Measurements from ENCODE around the gene ZFHX3.

ZFHX3 gene

DNA sequence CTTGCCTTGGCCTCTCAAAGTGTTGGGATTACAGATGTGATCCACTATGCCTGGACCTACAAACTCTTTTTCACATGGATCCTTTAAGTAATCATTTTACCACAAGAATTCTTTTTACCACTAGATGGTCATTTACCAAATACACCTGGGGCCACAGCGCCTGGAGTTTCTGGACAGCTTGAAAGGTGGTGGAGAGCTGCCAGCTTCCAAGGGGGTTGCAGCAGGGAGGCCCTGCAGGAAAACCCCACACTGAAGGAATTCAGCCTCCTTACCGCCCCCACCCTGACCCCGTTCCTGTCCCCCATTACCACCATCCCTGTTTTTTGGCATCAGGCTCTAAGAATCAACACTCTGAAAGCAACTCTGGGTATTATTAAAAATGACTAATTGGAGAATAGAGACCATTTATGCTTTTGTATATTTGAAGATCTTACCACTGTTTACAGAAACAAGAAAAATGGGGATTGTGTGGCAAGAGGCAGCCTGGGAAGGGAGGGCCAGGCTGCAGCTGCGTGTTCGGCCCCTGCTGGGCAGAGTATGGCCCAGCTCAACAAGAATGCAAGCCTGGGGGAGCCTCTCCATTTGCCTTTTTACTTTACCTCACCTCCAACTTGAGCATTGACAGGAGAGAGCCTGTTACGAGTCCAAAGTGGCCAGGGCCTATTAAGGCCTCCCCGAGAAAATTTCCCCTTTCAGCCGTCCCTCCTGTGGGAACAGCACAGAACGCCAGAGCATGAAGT is 209.9 kb downstream of the ZFHX3 start:
- DNase-seq = no peak

DNA sequence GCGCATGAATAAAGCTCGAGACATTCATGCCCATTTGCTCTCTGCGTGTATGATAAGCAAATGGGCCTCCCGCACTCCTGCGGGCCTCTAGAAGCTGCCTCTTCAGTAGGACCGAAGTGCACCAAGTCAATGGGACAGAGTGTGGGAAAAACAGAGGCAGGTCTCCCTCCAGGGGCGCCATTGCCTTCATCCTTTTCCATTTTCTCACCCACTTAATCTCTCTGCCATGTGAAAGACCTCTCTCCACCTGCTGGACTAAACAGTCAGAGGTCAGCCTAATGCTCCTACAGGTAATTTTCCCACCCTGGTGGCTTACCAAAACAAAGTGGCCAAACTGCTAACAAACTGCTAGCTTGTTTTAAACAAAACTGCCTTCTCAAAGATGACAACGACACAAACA is 210.9 kb downstream of the ZFHX3 start:
- DNase-seq = no peak

DNA sequence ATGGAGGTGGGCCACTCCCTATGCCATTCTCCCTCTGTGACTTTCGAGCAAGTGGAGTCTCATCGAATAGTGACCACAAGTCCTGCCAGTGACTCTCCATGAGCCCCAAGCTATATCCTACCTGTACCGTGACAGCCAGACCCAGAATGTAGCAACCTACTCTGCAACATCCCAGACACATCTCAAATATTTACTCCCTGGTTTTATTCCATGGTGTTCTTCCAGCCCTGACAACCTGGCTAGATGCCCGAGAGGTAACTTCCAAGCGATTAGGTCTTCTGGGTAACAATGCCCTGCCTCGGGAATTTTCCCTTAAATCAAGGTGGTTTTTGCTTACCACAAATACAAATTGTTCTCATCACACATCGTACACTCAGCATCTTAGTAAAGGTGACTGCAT is 211.7 kb downstream of the ZFHX3 start:
- no peak for DNase-seq

GRCh38 chr16:72835086-72835485 is 212.8 kb downstream of the ZFHX3 start:
- no peak for DNase-seq

GRCh38 chr16:72834499-72834898 is 213.4 kb downstream of the ZFHX3 start:
- DNase-seq = no peak

DNA sequence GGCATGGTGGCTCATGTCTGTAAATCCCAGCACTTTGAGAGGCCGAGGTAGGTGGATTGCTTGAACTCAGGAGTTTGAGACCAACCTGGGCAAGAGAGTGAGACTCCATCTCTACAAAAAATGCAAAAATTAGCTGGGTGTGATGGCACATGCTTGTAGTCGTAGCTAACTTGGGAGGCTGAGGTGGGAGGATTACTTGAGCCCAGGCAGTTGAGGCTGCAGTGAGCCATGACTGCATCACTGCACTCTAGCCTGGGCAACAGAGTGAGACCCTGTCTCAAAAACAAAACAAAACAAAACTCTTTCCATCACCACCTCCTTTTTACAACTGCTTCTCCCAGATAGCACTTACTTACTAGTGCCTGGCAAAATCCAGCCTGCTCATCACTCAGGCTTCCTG is 214.0 kb downstream of the ZFHX3 start:
- no peak for DNase-seq

GRCh38 chr16:72833482-72833881 is 214.4 kb downstream of the ZFHX3 start:
- DNase-seq = no peak

- no peak for DNase-seq
These were observed 215.2 kb downstream of the ZFHX3 start for GRCh38 chr16:72832621-72833248.

GRCh38 chr16:72829846-72830775 is 217.8 kb downstream of the ZFHX3 start:
- no peak for DNase-seq

- no peak for DNase-seq
These were observed 220.1 kb downstream of the ZFHX3 start for GRCh38 chr16:72827866-72828265.

GRCh38 chr16:72825912-72826621 is 221.9 kb downstream of the ZFHX3 start:
- no peak for DNase-seq

- no peak for DNase-seq
These were observed 223.2 kb downstream of the ZFHX3 start for GRCh38 chr16:72824761-72825160.

DNA sequence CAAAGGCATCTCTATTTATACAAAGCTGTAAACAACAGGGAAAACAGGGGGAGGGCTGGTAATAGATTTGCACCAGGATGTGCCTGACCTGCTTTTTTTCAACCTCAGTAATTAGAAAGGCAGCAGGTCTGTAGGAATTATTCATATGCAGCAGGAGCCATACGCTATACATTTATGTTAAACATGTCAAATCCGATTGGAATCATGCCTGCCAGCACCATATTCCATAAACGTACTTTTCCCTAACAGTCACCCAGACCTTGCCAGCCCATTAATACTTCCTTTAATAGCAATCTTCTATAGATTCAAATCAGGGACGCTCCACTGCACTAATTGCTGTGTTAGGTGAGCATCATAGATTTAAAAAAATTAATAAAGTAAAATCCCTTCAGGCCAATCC is 223.9 kb downstream of the ZFHX3 start:
- no peak for DNase-seq

DNA sequence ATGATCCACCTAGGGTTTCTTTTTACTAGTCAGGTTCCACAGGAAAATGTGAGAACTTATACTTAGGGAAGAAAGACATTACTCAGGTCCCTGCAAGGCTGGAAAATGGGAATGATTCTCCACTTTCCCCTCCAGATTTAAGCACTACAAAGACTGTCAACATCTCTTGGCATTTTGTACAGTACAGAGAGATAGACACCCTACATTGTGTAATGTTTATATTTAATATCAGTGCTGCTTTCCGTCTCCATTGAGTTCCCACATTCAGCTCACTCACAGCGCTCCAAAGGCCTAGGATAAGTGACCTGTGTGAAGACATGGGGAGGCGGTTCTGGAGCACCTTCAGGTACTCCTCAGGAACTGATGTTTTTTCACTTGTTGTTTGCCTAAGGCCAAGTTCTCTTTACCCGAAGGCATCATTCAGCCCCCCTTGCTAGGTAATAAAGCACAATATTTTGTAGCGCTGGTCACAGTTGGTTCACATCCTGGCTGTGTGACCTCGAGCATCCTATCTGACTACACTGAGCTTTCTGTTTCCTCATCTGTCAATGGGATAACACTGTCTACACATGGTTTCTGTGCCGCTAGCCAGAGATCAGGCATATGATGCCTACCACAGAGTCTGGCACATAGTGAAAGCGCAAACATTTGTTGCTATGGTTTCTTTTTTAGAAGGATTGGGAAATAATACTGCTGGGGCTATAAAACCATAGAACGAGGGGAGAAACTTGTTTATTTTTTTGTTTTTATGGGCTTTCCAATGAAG is 226.6 kb downstream of the ZFHX3 start:
- DNase-seq = no peak

DNA sequence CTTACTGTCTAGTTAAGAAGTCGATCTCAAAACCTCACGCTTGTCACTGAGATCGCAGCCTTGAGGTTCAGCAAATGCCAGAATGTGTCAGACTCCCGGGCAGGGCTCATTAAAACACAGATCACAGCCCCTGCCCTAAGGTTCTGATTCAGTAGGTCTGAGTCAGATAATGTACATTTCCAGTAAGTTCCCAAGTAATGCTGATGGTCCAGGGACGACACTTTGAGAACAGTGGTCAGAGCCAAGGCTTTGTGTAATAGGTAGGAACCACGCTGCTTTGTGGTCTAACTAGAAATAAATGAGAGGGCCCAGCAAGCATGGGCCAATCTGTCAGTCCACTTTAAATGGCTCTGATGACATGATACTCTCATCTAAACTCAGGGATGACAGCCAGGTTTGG is 228.6 kb downstream of the ZFHX3 start:
- no peak for DNase-seq

DNA sequence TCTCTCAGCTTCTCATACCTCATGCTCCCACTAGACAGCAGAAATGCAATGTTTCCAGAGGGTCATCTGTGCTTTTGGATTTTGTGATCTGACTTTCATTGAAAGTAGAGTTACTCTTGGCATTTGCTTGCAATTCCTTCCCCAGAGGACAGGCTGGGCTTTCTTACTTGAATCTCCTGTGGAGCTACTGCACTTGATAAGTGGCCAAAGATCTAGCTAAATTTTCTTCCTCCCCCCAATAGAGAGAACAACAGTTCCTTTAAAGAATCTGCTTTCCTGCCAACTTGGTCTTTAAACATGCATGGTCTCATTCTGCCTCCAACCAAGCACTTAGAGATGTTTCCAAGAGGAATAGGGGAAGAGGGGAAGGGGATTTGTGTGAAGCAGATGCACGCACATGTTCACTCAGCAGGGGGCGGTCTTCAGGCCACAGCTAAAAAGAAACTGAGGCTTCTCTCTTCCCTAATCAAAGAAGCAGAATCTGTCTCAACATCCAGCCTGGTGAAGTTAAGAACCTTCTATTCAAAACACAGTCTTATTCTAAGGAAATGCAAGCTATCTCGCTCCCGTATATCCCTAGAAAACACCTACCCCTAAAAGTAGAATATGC is 229.6 kb downstream of the ZFHX3 start:
- DNase-seq = no peak

DNA sequence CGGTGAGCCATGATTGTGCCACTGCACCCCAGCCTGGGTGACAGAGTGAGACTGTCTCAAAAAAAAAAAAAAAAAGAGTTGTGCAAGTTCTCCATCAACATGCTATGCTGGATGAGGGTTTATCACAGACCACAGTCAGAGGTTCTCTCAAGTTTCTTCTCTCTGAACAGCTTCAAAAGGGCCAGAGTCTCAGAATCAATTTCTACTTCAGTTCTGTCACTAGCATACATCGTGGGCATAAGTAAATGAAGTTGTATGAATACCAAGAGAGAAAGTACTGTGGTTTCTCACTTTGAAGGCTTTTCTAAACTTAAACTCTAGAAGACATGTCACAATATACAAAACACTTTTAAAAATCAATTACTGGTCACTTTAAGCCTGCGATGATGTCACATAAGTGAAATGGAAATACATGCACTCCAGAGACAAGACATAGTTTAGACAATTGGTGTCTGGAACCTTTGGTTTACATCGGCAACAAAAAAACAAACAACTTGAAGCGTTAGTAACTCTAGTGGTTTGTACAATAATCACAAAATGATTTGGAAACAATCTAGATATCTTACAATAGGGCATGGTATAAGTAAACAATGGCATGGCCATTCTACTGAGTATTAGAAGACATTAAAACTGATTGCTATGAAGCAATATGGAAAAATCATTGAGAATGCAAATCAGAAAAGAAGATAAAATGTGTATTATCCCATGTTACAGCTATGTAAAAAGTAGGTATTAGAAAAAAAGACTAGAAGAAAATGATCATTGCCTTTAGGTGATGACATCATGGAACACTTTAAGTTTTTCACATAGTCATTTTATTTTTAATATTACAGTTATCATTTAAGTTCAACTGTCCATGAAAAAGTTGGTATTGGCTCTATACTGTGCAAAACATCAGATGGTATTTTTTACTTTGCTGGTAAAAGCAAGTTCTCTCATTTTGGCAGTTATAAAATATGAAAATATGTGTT is 232.3 kb downstream of the ZFHX3 start:
- no peak for DNase-seq

DNA sequence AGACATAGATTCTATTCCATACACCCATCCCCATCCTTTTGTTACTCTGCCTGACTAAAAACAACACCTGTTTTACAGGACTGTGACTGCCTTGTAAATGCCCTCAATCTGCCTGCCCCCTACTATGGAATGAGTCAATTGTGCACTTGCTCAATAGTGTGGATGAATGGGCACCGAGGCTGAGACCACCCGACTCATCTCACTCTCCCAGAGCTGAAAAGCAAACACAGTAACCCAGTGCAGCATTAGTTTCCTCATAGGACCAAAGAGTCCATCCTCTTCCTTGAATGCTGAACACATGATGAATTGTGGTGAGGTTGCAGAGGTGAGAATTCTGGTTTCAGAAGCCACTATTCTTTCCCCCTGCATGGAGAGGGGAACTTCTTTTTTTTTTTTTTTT is 233.7 kb downstream of the ZFHX3 start:
- no peak for DNase-seq

GRCh38 chr16:72812672-72813071 is 235.3 kb downstream of the ZFHX3 start:
- DNase-seq = no peak

- DNase-seq = no peak
These were observed 236.1 kb downstream of the ZFHX3 start for GRCh38 chr16:72811876-72812275.

Data from NCI-H1436 treated with DMSO at 0.1 percent for 48 hours (cell line).